Measurements from ENCODE around the gene ARHGEF17. TPM values are rescaled to one million over a fixed set of nuclear protein-coding genes. Genes with fewer than 3 reads are reported as not detected.

Gene ARHGEF17
- total and polyA plus RNA-seq, 2 of the 8 experiments (the other 6 are each of a cell fraction or from before 2014, with no cell fraction given) = 11.3 to 14.6 TPM

DNA sequence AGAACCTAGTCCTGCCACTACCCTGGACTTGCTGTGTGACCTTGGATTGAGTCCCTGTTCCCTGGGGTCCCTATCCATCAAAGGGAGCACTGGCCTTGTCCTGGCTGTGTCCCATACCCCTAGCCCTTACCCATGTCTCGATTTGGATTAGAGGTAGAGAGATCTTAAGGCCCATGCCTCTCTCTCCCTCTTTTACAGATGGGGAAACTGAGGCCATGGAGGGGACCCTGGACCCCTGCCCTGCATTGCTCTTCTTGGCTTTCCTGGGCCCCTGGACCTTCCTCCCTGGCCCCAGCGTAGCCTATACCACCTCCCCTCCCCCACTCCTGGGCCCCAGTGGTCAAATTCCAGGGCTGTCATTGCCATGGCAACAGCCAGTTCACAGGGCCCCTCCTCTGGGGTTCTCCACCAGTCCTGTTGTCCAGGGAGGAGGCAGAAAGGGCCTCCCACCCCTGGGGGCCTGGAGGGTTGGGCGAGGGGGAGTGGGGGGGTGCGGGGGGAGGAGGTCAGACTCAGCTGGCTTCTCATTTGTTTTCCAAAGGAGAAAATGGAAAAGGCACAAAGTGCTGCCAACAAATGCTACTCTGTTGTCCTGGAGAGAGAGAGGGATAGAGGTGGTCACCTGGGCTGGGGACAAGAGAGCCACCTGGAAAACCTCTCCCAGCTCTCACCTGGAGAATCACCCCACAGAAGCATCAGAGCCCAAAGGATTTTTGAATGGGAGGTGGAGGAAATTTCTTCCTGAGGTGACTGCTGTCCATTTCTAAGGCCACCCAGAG is 23.3 kb downstream of the ARHGEF17 start:
- H3K14ac ChIP-seq (ENCODE audit: insufficient read length) = no peak overlapping the region
- H3K4ac ChIP-seq (replicated peaks; ENCODE audit: insufficient read length, low read depth, low read length) = no peak overlapping the region
- H3K9ac ChIP-seq (replicated peaks in 1 of 4; ENCODE audit: extremely low read depth in 1 of 4, low read depth in 3 of 4, low read length in 3 of 4) = no peak overlapping the region
- FAIRE-seq = no peak
- no peak overlapping the region for H4K91ac ChIP-seq (replicated peaks; ENCODE audit: insufficient read length, low read length)
- ChIA-PET CTCF (ENCODE audit: partially characterized antibody) (interaction anchor here (0.6 to 15.6 kb wide), 16 partner anchors 9 to 379 kb away, joined by 3 to 258 read pairs (median 5); partner anchors contain the start of gene ARHGEF17), POLR2A (ENCODE audit: partially characterized antibody) (interaction anchor here (1.0 to 10.7 kb wide), 3 partner anchors 10 to 23 kb away, joined by 3 to 91 read pairs (median 4); partner anchors contain the start of gene ARHGEF17)
- no peaks in the 10 kb centered on the region for H3K79me1 ChIP-seq (ENCODE audit: low read depth, low read length)
- DNase-seq (ENCODE audit: low read depth in 1 of 2, low spot score in 2 of 2) = peak in 1 of 2 experiments; percentile 84
- H2BK120ac ChIP-seq (replicated peaks; ENCODE audit: low read depth, low read length) = no peak overlapping the region
- 36% methylated on average over 2 of the region's 4 CpGs; no CpG with 5 or more reads in 1 of the 2 experiments for WGBS, 2 experiments (ENCODE audit: extremely low coverage in 1 of 2, insufficient coverage in 1 of 2, insufficient read length in 1 of 2, insufficient replicate concordance in 2 of 2, low coverage in 1 of 2, low lambda C conversion rate in 2 of 2, missing lambda C conversion rate in 1 of 2)
- H2BK12ac ChIP-seq (ENCODE audit: low read depth, low read length) = no peak overlapping the region
- no peak overlapping the region for H2AFZ ChIP-seq (ENCODE audit: low read length)
- peak overlapping the region in 3 of 4 experiments; percentile 25 to 31 (median 27); a peak in 4 of 8 replicates for H3K4me3 ChIP-seq (ENCODE audit: extremely low read depth in 1 of 4, insufficient read depth in 2 of 4, low read depth in 3 of 4, low read length in 4 of 4)
- no peaks in the 10 kb centered on the region for H3K23me2 ChIP-seq (ENCODE audit: low read depth, low read length)
- no peak overlapping the region for H3K27ac ChIP-seq (ENCODE audit: low read depth, low read length)
- H3K9me3 ChIP-seq (ENCODE audit: insufficient read depth in 2 of 2, low read depth in 1 of 2, low read length in 1 of 2) = no peaks in the 10 kb centered on the region
- peaks cover 25 to 35% of the 10 kb centered on the region in 2 experiments for H4K20me1 ChIP-seq (replicated peaks in 1 of 2; ENCODE audit: control insufficient read depth in 1 of 2, insufficient read depth in 2 of 2, low read length in 2 of 2)
- H3K18ac ChIP-seq (ENCODE audit: extremely low read depth, low read length) = peak overlapping the region; percentile 34
- H2BK20ac ChIP-seq (ENCODE audit: low read length) = no peak overlapping the region
- H3K56ac ChIP-seq (replicated peaks; ENCODE audit: insufficient read length, low read depth, low read length) = no peak overlapping the region
- H3K23ac ChIP-seq (ENCODE audit: insufficient read length) = no peak overlapping the region
- peaks cover 28 to 58% (median 52%) of the 10 kb centered on the region in 4 experiments for H3K27me3 ChIP-seq (replicated peaks in 1 of 4; ENCODE audit: control insufficient read depth in 3 of 4, extremely low read depth in 1 of 4, insufficient read depth in 3 of 4, low read length in 3 of 4)
- H4K8ac ChIP-seq (ENCODE audit: extremely low read depth, insufficient read depth, low read length) = no peak overlapping the region
- no peaks in the 10 kb centered on the region for H3K36me3 ChIP-seq (ENCODE audit: control insufficient read depth in 2 of 4, insufficient read depth in 4 of 4, low read length in 3 of 4)
- H3K4me1 ChIP-seq (replicated peaks in 1 of 4; ENCODE audit: control insufficient read depth in 3 of 4, insufficient read depth in 4 of 4, low read length in 3 of 4) = peaks cover 10 to 32% (median 24%) of the 10 kb centered on the region in 4 experiments
- peak overlapping the region; percentile 32; the same call in 1 of the 2 replicates for H2AK5ac ChIP-seq (ENCODE audit: low read depth, low read length)
- H3K4me2 ChIP-seq (ENCODE audit: insufficient read depth in 1 of 2, low read depth in 2 of 2, low read length in 2 of 2) = peak overlapping the region; percentile 55 to 58
- no peak overlapping the region for H2BK15ac ChIP-seq (ENCODE audit: low read length)
- H2BK5ac ChIP-seq (ENCODE audit: low read depth, low read length) = no peak overlapping the region
- no peak overlapping the region for H4K5ac ChIP-seq (ENCODE audit: insufficient read length, low read depth, low read length)
- H3K79me2 ChIP-seq (ENCODE audit: control insufficient read depth in 1 of 2, insufficient read depth in 2 of 2, low read length in 2 of 2) = no peaks in the 10 kb centered on the region
- TF ChIP-seq RNF2 (IDR thresholded peaks at IDR 0.05; ENCODE audit: borderline replicate concordance, low read depth, low read length, missing control alignments, poor library complexity, severe bottlenecking) (no peak), TEAD4 (IDR thresholded peaks at IDR 0.05; ENCODE audit: low read depth, low read length) (peak; percentile 98), FOSL1 (IDR thresholded peaks at IDR 0.05; ENCODE audit: insufficient read depth, low read depth, low read length) (no peak), GTF2F1 (IDR thresholded peaks at IDR 0.05; ENCODE audit: borderline replicate concordance, low read depth, low read length) (no peak), ATF2 (IDR thresholded peaks at IDR 0.05; ENCODE audit: low read length) (no peak), SAP30 (IDR thresholded peaks at IDR 0.05; ENCODE audit: insufficient read depth, insufficient replicate concordance, low read length) (no peak), SRF (IDR thresholded peaks at IDR 0.05; ENCODE audit: low read depth, low read length) (no peak), POLR2A (IDR thresholded peaks at IDR 0.05; ENCODE audit: control extremely low read depth in 1 of 2, low read depth in 2 of 2, low read length in 2 of 2) (no peak)
- TF ChIP-seq, protein P1, sequence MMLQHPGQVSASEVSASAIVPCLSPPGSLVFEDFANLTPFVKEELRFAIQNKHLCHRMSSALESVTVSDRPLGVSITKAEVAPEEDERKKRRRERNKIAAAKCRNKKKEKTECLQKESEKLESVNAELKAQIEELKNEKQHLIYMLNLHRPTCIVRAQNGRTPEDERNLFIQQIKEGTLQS (IDR thresholded peaks at IDR 0.05; ENCODE audit: insufficient read depth, low read depth, low read length) = no peak

Data from H1 (cell line).